GM06990 (cell line): ENCODE measurements around the gene SMTN.

Source experiments
- DNase-seq: peaks from one replicate; pipeline ENCODE4 v3.0.0-alpha.2; 2011; ENCODE audit not compliant: insufficient read length; ENCODE audit errors: extremely low read depth
- H3K27me3 ChIP-seq: replicated peaks from 2 replicates; pipeline ENCODE4 v1.6.0; 2011; ENCODE audit warnings: low read length; ENCODE audit not compliant: control insufficient read depth, insufficient read depth
- H3K36me3 ChIP-seq: 2 replicates; pipeline ENCODE4 v1.5.1; 2011; ENCODE audit warnings: low read length; ENCODE audit not compliant: control insufficient read depth, insufficient read depth
- H3K4me3 ChIP-seq: replicated peaks from 2 replicates; pipeline ENCODE4 v1.5.1; 2011; ENCODE audit warnings: low read depth, mild to moderate bottlenecking, control low read depth, low read length
- TF ChIP-seq, protein P1 (sequence below): IDR thresholded peaks from 2 replicates; pipeline ENCODE4 v1.5.1; 2011; ENCODE audit warnings: low read length, control low read depth, mild to moderate bottlenecking, inconsistent platforms; ENCODE audit not compliant: insufficient read depth, poor library complexity, severe bottlenecking

Gene SMTN

DNA sequence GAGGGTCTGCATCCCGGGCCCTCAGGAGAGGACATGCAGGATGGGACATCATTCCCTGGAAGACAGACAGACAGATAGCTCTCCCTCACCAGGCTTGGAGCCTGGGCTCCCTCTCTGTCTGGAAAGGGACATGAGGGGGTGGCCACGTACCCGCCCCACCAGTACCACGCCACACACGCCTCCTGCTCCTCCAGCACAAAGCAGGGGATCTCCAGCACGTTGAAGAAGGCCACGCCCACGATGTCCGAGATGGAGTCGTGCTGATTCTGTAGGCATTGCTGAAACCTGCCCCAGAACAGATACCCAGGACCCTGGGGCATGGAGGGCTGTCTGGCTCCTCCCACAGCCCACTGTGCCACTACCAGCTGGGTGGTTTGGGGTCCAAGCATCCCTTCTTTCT is 57.0 kb downstream of the SMTN start:
- Histone ChIP-seq H3K36me3 (no peaks in the 10 kb centered on the region), H3K4me3 (no peak overlapping the region), H3K27me3 (no peaks in the 10 kb centered on the region)
- DNase-seq = no peak
- TF ChIP-seq, protein P1, sequence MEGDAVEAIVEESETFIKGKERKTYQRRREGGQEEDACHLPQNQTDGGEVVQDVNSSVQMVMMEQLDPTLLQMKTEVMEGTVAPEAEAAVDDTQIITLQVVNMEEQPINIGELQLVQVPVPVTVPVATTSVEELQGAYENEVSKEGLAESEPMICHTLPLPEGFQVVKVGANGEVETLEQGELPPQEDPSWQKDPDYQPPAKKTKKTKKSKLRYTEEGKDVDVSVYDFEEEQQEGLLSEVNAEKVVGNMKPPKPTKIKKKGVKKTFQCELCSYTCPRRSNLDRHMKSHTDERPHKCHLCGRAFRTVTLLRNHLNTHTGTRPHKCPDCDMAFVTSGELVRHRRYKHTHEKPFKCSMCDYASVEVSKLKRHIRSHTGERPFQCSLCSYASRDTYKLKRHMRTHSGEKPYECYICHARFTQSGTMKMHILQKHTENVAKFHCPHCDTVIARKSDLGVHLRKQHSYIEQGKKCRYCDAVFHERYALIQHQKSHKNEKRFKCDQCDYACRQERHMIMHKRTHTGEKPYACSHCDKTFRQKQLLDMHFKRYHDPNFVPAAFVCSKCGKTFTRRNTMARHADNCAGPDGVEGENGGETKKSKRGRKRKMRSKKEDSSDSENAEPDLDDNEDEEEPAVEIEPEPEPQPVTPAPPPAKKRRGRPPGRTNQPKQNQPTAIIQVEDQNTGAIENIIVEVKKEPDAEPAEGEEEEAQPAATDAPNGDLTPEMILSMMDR = no peak

DNA sequence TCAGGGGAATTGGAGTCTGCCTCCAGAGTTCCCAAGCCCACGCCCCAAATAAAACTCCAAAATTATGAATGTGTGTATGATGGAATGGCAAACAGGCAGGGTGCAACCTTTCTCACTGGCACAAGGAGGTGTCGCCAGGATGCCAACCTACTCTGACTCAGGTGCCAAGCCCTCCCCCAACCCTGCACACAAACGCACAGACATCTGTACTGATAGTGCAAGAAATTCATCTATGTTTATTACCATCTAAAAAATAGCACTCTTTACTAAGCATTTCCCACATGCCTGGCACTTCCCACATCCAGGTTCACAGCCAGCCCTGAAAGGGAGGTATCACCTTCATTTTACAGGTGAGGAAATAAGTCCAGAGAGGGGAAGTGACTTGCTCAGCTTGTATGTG is 57.9 kb downstream of the SMTN start:
- DNase-seq = no peak
- TF ChIP-seq, protein P1 = no peak
- Histone ChIP-seq H3K36me3 (no peaks in the 10 kb centered on the region), H3K27me3 (no peaks in the 10 kb centered on the region), H3K4me3 (no peak overlapping the region)

DNA sequence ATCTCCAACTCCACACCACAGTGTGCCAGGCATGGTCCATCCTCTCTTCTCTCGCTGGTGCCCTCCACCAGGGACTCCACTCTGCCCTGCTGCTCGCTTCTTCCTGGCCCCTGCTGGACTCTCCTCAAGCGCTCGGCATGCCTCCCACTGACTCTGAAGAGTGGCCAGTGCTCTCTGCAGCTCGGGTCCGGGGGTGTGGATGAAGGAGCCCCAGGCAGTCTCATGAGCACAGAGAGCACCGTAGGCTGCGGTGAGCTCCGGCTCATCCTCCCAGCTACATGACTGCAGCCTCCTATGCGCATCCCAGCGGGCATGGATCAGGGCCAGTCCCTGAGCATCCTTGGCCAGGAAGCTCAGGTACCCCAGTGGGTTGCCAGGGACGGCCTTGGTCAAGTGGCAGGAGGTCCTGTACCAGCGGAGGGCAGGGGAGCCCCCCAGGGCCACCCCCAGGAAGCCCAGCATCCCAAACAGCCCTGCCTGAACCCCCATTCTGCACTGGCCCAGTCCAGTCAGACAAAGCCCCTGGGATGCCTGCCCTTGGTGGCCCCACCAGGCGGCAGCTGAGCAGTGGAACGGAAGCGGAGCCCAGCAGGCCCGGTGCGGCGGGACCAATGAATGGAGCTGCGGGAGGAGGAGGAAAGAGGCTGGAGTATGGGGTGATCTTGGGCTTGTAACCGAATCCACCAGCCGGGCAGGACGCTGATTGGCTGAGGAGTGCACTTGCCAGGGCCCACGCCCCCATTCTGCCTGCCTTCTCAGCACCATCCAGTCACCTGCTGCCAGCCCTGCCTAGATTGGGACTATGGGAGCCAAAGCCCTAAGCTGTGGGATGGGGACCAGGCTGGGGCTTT is 59.0 kb downstream of the SMTN start, which contains the start of gene PLA2G3:
Gene PLA2G3, minus strand, starts transcription at position 643 of the 851 bp plus-strand sequence. Its CDS starts 154 bp downstream, at position 489.
- Histone ChIP-seq H3K4me3 (no peak within 1 kb of the TSS), H3K27me3 (no peaks in the 10 kb centered on the region), H3K36me3 (no peaks in the 10 kb centered on the region)
- DNase-seq = no peak
- TF ChIP-seq, protein P1 = no peak

DNA sequence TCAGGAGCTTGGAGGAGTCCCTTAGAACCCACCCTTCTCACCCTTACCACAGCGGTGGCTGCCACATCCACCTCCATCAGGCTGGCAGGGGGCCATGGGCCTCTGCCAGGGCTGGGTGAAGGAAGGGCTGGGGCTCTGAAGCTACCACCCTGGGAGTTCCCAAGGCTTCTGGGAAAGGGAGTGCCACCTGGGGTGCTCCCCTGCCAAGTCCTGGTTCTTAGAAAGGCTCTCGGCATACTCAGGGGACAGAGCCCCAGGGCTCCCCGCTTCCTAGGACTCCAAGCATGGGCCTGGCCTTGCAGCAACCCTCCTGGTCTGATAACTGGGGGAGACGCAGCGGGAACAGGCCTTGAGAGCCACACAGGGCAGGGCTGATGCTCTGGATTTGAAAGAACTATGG is 59.6 kb downstream of the SMTN start:
- DNase-seq = no peak
- H3K27me3 ChIP-seq = no peaks in the 10 kb centered on the region
- no peaks in the 10 kb centered on the region for H3K36me3 ChIP-seq
- TF ChIP-seq, protein P1 = no peak
- H3K4me3 ChIP-seq = no peak overlapping the region

DNA sequence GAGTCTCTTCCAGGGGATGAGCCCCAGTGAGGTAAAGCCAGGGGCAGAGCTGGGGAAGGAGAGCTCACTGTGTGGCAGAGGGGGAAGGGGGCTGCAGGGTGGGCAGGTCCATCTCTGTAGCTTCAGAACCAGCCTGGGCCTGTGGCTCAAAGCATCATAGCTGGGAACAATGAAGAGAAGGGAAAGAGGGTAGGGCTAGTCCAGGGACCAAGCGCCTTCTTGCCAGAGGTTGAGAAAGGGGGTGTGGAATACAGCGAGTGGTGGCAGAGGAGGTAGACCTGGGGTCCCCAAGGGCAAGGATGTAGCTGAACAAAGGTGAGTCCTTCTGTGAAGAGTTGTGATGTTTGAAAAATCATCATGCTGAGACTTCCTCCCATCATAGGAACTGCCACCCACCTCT is 60.4 kb downstream of the SMTN start:
- Histone ChIP-seq H3K36me3 (no peaks in the 10 kb centered on the region), H3K27me3 (no peaks in the 10 kb centered on the region), H3K4me3 (no peak overlapping the region)
- no peak for DNase-seq
- TF ChIP-seq, protein P1 = no peak
